Activated CD4-positive, CD25-positive, alpha-beta regulatory T cell treated with anti-CD3 and anti-CD28 coated beads, Interleukin-2, amount 50 U/mL, for 72 hours (primary cell): ENCODE measurements around the gene STK38.
"Not testable (repeated sequence)": the region's sequence is repeated elsewhere in the genome, so short reads cannot be mapped to it uniquely, and the experiment has no call there.

Source experiments
- DNase-seq: peaks from one replicate; pipeline ENCODE4 v3.0.0; 2021

Gene STK38

DNA sequence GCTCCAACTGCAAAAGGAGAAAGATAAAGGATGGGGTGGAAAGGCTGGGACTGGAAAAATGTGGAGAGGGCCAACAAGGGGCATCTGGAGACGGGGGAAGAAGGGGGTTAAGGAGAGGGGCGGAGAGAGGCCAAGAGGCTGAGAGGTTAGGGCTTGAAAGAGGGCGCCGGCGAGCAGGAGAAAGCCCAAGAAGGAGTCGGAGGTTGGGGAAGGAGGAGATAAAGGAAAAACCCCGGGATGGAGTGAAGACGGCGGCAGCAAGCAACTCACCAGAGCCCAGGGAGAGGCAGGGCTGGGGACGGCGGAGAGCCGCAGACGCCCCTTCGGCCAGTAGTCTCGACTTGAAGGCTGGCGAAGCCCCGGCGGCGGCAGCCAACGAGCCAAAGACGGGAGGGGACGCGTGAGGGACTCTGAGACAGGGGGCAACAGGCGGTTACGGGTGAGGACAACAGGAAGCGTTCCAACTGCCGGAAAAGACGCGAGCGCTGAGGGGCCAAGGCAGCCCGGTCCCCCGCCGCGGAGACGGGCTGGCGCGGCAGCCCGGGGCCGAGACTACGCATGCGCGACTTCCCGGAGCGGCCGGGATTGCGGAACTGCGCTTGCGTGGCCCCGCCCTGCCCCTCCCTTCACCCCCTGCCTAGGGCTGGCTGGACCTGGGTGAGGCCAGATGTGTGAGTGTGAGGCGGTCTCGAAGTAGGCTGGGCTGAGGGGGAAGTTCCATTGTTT lies at the start of gene STK38:
TSS of gene STK38 (minus strand) at position 560 of the 726 bp plus-strand sequence. CDS start 7,277 bp downstream, outside the sequence.
- peak; percentile 90 for DNase-seq

GRCh38 chr6:36596356-36596755 lies 49.1 kb upstream of the STK38 start:
- no peak for DNase-seq

DNA sequence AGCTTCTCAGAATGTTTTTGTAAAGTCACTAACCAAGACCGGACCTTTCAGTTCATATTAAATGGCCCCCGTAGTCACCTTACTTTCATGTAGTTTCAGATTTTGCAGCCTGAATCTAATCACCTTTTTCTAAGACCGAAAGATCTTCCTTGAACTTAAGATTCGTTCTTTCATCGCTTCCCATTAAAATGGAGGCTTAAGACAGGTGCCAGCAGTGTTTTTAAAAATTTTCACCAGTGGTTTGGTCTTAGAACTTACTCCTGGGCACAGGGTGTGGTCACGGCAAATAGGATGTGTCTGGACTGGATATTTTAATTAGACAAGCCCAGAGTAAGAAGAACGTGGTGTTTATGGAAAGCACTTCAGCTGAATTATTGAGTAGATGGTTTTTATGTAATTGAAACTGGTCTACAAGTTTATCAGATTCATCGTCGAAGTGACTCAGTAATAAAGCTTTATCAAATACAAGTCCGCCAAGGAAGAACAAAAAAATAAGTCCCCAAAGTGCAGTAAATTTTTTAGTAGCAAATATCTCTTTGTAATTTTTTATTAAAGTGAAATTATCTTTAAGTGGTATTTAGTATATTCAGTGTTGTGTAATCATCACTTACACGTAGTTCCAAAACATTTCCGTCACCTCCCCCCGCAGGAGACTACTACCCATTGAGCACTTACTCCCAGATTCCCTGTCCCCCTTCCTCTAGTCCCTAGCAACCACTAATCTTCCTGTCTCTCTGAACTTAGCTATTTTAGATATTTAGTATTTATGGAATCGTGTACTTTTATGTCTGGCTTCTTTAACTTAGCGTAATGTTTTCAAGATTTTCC lies 47.8 kb upstream of the STK38 start:
- DNase-seq = no peak

- peak; percentile 92 for DNase-seq
These were observed 46.9 kb upstream of the STK38 start, which contains the start of gene SRSF3 for GRCh38 chr6:36594029-36594815. Gene SRSF3 (plus strand): TSS chr6:36594362. CDS start chr6:36596763, 2,401 bp downstream.

GRCh38 chr6:36593569-36594028 lies 46.3 kb upstream of the STK38 start:
- DNase-seq = peak; percentile 52

- no peak for DNase-seq
These were observed 45.0 kb upstream of the STK38 start for GRCh38 chr6:36592221-36592655.

GRCh38 chr6:36590237-36590636 lies 43.0 kb upstream of the STK38 start:
- no peak for DNase-seq

DNA sequence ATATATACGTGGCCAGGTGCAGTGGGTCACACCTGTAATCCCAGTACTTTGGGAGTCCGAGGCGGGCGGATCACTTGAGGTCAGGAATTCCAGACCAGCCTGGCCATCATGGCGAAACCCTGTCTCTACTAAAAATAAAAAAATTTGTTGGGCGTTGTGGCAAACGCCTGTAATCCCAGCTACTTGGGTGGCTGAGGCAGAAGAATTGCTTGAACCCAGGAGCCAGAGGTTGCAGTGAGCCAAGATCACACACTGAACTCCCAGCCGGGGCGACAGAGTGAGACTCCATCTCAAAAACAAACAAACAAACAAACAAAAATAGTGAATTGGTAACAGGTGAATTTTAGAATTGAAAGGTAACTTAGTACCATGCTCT lies 41.7 kb upstream of the STK38 start:
- DNase-seq = not testable (repeated sequence)

DNA sequence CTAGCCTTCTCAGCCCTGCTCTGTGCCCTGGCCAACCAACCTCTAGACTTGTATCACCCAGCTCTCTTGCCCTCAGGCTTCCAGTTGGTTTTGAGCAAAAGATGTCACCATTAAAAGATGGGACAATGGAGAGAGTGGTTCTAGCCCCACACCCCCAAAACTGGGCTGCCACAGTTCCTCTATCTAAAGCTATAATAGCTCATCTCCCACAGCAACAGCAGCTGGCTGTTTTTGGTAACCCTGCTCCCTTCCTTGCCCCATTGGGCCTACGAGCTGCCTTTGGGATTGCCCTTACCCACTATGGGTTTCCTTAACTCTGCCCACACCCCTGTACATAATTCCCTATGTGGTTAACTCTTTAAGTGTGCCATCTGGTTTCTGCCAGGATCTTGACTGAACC lies 39.3 kb upstream of the STK38 start:
- no peak for DNase-seq

DNA sequence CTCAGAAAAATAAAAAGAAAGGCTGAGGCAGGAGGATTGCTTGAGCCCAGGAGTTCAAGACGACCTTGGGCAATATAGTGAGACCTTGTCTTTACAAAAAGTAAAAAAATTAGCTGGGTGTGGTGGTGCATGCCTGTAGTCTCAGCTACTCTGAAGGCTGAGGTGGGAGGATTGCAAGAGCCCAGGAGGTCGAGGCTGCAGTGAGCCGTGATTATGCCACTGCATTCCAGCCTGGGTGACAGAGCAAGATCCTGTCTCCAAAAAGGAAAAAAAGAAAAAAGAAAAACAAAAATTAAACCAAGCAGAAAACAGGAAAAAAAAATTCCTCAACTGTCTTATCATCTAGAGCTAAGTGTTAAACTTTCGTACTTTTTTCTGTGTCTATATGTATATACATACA lies 34.4 kb upstream of the STK38 start:
- DNase-seq = no peak

- no peak for DNase-seq
These were observed 32.9 kb upstream of the STK38 start for GRCh38 chr6:36580184-36580526.

DNA sequence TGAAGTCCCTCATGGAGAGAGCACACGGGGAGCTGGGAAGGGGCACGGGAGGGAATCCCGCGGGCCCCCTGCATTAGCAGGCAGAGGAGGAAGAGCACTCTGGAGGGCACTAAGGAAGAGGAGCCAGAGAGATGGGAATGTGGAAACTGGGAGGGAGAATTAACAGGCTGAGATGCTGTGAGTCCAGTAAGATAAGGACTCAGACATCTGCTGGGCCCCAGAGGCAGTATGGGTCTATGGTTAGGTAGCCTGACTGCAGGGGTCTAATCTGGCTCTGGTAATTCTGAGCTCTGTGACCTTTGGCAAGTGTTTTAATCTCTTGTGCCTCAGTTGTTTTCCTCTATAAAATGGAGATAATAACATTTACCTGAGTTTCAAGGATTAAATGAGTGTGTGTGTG lies 31.2 kb upstream of the STK38 start:
- no peak for DNase-seq

- no peak for DNase-seq
These were observed 30.8 kb upstream of the STK38 start for GRCh38 chr6:36578030-36578429.

GRCh38 chr6:36577301-36577700 lies 30.0 kb upstream of the STK38 start:
- no peak for DNase-seq

- no peak for DNase-seq
These were observed 29.3 kb upstream of the STK38 start for GRCh38 chr6:36576578-36576977.

DNA sequence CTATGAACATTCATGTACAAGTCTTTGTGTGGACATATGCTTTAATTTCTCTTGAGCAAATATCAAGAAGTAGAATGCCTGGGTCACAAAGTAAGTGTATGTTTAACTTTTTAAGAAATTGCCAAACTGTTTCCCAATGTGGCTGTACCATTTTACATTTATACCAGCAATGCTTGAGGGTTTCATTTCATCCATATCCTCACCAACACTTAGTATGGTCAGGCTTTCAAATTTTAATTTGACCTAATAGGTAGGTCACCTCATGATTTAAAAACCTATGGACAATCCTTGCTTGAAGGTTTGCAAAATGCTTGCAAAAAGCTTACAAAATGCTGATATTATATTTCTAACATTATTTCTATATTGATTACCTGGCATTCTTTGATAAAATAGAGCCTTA lies 27.4 kb upstream of the STK38 start:
- DNase-seq = no peak

DNA sequence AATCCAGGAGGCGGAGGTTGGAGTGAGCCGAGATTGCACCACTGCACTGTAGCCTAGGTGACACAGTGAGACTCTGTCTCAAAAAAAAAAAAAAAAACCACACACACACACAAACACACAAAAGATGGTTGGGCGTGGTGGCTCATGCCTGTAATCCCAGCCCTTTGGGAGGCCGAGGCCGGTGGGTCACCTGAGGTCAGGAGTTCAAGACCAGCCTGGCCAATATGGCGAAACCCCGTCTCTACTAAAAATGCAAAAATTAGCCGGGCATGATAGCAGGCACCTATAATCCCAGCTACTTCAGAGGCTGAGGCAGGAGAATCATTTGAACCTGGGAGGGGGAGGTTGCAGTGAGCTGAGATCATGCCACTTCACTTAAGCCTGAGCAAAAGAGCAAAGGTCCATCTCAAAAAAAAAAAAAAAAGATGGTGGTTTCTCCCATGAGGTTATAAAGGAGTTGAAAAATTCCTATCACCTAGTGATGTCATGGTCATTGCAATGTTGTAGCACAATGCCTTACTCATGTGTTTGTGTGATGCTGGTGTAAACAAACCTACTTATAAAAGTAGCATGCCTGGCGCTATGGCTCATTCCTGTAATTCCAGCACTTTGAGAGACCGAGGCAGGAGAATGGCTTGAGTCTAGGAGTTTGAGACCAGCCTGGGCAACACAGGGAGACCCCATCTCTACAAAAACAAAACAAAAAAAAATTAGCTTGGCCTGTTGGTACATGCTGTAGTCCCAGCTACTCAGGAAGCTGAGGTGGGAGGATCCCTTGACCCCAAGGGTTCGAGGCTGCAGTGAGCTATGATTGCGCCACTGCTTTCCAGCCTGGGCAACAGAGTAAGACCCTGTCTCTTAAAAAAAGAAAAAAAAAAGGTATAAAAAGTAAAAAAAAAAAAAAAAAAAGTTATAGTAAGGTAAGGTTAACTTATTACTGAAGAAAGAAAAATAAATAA lies 25.4 kb upstream of the STK38 start:
- not testable (repeated sequence) for DNase-seq

DNA sequence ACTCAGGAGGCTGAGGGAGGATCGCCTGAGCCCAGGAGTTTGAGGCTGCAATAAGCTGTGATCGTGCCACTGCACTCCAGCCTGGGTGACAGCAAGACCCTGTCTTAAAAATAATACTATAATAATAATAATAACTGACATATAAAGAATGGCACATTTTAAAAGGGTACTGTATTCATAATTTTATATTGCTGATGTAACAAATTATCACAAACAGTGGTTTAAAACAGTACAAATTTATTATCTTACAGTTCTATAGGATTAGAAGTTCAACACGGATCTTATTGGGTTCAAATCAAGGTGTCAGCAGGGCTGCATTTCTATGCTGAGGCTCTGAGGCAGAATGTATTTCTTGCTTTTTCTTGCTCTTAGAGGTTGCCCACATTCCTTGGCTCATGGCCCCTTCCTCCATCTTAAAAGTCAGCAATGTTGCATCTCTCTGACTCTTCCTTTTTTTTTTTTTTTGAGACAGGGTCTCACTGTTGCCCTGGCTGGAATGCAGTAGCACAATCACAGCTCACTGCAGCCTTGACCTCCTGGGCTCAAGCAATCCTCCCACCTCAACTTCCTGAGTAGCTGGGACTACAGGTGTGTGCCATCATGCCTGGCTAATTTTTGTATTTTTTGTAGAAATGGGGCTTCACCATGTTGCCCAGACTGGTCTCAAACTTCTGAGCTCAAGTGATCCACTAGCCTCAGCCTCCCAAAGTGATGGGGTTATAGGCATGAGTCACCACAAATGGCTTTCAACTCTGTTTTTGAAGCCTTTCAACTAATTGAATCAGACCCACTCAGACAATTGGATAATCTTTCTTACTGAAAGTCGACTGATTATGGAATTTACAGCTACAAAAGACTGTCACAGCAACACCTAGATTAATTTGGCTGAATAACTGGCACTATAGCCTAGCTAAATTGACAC lies 24.1 kb upstream of the STK38 start:
- DNase-seq = no peak

- no peak for DNase-seq
These were observed 23.0 kb upstream of the STK38 start for GRCh38 chr6:36570264-36570663.

GRCh38 chr6:36566418-36566905 lies 19.2 kb upstream of the STK38 start:
- DNase-seq = no peak

GRCh38 chr6:36563928-36564284 lies 16.6 kb upstream of the STK38 start:
- DNase-seq = no peak
